Stimulated activated CD8-positive, alpha-beta memory T cell treated with anti-CD3 and anti-CD28 coated beads, Interleukin-15, amount 100 ng/mL, for 1 hour (primary cell): ENCODE data around the gene SLC25A34.

Source experiments
- DNase-seq: peaks from one replicate; pipeline ENCODE4 v3.0.0-alpha.2; 2020; ENCODE audit warnings: low read depth

The SLC25A34 gene

GRCh38 chr1:15775706-15776105, 39.6 kb downstream of the SLC25A34 start:
- DNase-seq = no peak

GRCh38 chr1:15777909-15778707, 42.0 kb downstream of the SLC25A34 start:
- DNase-seq = no peak

GRCh38 chr1:15785683-15786082, 49.6 kb downstream of the SLC25A34 start:
- no peak for DNase-seq

GRCh38 chr1:15786581-15786980, 50.5 kb downstream of the SLC25A34 start:
- no peak for DNase-seq

GRCh38 chr1:15788624-15789301, 52.7 kb downstream of the SLC25A34 start:
- no peak for DNase-seq
